Measurements from ENCODE around the gene C4orf51.

DNA sequence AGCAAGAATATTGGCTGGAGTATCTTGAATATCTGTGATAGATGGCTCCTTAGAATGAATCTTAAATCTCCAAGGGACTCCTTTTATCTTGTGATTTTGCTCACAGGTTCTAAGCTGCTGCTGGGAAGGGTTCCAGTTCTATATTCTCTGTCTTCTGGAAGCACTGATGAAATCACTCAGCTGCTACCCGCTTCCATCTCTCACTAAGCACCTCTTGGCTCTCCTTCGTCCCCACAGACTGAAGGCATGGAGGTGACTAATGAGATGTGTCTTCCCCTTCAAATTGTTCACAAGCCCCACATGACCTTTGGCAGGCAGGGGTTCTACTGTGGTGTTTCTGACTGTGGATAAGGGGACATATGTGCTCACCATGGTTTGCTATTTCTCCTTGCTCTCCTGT is 75.9 kb downstream of the C4orf51 start:
- TF ChIP-seq, protein P1, sequence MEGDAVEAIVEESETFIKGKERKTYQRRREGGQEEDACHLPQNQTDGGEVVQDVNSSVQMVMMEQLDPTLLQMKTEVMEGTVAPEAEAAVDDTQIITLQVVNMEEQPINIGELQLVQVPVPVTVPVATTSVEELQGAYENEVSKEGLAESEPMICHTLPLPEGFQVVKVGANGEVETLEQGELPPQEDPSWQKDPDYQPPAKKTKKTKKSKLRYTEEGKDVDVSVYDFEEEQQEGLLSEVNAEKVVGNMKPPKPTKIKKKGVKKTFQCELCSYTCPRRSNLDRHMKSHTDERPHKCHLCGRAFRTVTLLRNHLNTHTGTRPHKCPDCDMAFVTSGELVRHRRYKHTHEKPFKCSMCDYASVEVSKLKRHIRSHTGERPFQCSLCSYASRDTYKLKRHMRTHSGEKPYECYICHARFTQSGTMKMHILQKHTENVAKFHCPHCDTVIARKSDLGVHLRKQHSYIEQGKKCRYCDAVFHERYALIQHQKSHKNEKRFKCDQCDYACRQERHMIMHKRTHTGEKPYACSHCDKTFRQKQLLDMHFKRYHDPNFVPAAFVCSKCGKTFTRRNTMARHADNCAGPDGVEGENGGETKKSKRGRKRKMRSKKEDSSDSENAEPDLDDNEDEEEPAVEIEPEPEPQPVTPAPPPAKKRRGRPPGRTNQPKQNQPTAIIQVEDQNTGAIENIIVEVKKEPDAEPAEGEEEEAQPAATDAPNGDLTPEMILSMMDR (IDR thresholded peaks at IDR 0.05), result no peak
- TF ChIP-seq POLR2A (IDR thresholded peaks at IDR 0.05), result no peak
- no peak for TF ChIP-seq POLR2AphosphoS5 (IDR thresholded peaks at IDR 0.05)
